HG02852 (cell line): ENCODE data around the gene VPS26A.

Source experiments
- ATAC-seq: cut with Tn5 transposase; IDR thresholded peaks from one replicate; pipeline ENCODE4 v1.9.1; 2021; ENCODE audit warnings: mild to moderate bottlenecking, moderate library complexity; ENCODE audit not compliant: unreplicated experiment

Gene VPS26A

GRCh38 chr10:69123747-69124562 is at the start of gene VPS26A:
TSS of gene VPS26A (plus strand) at chr10:69124178. CDS start at chr10:69124278, 100 bp downstream.
- peak; percentile 76 for ATAC-seq

GRCh38 chr10:69074532-69074931 is 49.4 kb upstream of the VPS26A start:
- no peak for ATAC-seq

- ATAC-seq, result no peak
Observed at GRCh38 chr10:69075431-69075830, 48.5 kb upstream of the VPS26A start.

- no peak for ATAC-seq
Observed at GRCh38 chr10:69078311-69078710, 45.7 kb upstream of the VPS26A start.

- ATAC-seq, result no peak
Observed at GRCh38 chr10:69080226-69080625, 43.8 kb upstream of the VPS26A start.

GRCh38 chr10:69086001-69086509 is 37.9 kb upstream of the VPS26A start:
- ATAC-seq, result no peak

GRCh38 chr10:69087590-69088470 is 36.1 kb upstream of the VPS26A start, which contains the start of gene SRGN:
TSS of gene SRGN (plus strand) at chr10:69088103. CDS start at chr10:69088158, 55 bp downstream.
- peak; percentile 49 for ATAC-seq

- no peak for ATAC-seq
Observed at GRCh38 chr10:69088471-69088769, 35.6 kb upstream of the VPS26A start.

GRCh38 chr10:69088801-69089501 is 35.0 kb upstream of the VPS26A start:
- ATAC-seq, result no peak

GRCh38 chr10:69089638-69090599 is 34.1 kb upstream of the VPS26A start:
- ATAC-seq, result peak; percentile 38

GRCh38 chr10:69090685-69091084 is 33.3 kb upstream of the VPS26A start:
- ATAC-seq, result no peak

- ATAC-seq, result no peak
Observed at GRCh38 chr10:69091143-69091651, 32.8 kb upstream of the VPS26A start.

- no peak for ATAC-seq
Observed at GRCh38 chr10:69092959-69093850, 30.8 kb upstream of the VPS26A start.

GRCh38 chr10:69093933-69094332 is 30.0 kb upstream of the VPS26A start:
- no peak for ATAC-seq

- ATAC-seq, result peak; percentile 59
Observed at GRCh38 chr10:69096045-69096444, 27.9 kb upstream of the VPS26A start.

GRCh38 chr10:69097729-69098128 is 26.2 kb upstream of the VPS26A start:
- ATAC-seq, result no peak

GRCh38 chr10:69100136-69100872 is 23.7 kb upstream of the VPS26A start:
- no peak for ATAC-seq
